GM12875 (cell line): ENCODE data around the gene PVALEF.

Experiments used
- H3K4me3 ChIP-seq: one replicate; pipeline ENCODE4 v1.5.1; 2011; ENCODE audit warnings: low read depth, low read length, control low read depth
- TF ChIP-seq, protein P1 (sequence below): IDR thresholded peaks from 2 replicates; pipeline ENCODE4 v1.5.1; 2011; ENCODE audit warnings: low read depth, mild to moderate bottlenecking, control low read depth, inconsistent platforms, low read length, moderate library complexity, borderline replicate concordance; ENCODE audit not compliant: insufficient read depth

Gene PVALEF

DNA sequence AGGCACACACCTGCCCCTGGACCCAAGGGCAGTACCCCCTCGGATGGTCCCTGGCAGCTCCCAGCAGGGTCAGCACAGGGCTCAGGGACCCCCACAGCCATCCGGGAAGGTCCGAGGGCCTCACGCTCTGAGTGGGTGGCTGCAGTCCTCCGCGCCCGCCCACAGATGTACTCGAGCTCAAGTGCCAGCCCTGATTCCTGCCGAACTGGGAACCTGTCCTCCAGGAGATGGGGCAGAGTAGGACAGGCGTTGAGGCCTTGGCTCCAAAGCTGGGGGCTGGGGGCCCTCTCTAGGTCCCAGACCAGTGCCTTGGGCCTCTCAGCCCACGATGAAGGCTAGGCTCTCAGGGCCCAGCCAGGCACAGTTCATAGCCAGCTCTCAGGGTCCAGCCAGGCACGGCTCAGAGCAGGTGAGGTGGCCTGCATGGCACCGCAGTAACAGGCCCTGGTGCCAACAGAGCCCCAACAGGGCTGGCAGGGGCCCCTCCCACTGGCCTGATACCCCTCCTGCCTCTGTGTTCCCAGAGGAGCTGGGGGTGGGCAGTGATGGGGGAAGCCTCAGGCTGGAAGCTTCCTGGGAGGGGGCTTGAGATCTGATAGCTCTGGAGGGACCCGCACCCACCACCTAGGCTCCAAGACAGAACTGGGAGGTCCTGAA lies 35.5 kb upstream of the PVALEF start:
- H3K4me3 ChIP-seq, result no peak overlapping the region
- TF ChIP-seq, protein P1, sequence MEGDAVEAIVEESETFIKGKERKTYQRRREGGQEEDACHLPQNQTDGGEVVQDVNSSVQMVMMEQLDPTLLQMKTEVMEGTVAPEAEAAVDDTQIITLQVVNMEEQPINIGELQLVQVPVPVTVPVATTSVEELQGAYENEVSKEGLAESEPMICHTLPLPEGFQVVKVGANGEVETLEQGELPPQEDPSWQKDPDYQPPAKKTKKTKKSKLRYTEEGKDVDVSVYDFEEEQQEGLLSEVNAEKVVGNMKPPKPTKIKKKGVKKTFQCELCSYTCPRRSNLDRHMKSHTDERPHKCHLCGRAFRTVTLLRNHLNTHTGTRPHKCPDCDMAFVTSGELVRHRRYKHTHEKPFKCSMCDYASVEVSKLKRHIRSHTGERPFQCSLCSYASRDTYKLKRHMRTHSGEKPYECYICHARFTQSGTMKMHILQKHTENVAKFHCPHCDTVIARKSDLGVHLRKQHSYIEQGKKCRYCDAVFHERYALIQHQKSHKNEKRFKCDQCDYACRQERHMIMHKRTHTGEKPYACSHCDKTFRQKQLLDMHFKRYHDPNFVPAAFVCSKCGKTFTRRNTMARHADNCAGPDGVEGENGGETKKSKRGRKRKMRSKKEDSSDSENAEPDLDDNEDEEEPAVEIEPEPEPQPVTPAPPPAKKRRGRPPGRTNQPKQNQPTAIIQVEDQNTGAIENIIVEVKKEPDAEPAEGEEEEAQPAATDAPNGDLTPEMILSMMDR, result no peak

GRCh38 chr17:81130385-81131361 lies 34.6 kb upstream of the PVALEF start:
- TF ChIP-seq, protein P1, result no peak

GRCh38 chr17:81131486-81132196 lies 33.7 kb upstream of the PVALEF start:
- TF ChIP-seq, protein P1, result no peak

More at GRCh38 chr17:81130385-81131361, 34.6 kb upstream of the PVALEF start:
- H3K4me3 ChIP-seq, result no peak overlapping the region

DNA sequence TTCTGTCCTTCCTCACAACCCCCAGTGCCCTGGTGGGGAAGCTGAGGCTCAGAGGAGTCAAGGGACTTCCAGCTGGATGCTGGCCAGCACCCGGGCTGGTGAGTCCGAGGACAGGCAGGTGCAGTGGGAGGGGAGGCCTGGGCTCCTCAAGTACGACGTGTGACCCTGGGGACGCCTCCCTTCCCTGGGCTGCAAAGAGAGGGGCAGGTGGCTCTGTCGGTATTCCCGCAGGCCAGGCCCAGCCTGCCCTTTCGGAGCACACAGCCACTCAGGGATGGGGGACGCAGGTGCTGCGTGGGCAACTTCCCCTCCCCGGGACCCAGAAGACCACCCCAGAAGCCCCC lies 33.1 kb upstream of the PVALEF start:
- TF ChIP-seq, protein P1, result no peak
- H3K4me3 ChIP-seq, result no peak overlapping the region

More at GRCh38 chr17:81131486-81132196, 33.7 kb upstream of the PVALEF start:
- H3K4me3 ChIP-seq, result no peak overlapping the region

DNA sequence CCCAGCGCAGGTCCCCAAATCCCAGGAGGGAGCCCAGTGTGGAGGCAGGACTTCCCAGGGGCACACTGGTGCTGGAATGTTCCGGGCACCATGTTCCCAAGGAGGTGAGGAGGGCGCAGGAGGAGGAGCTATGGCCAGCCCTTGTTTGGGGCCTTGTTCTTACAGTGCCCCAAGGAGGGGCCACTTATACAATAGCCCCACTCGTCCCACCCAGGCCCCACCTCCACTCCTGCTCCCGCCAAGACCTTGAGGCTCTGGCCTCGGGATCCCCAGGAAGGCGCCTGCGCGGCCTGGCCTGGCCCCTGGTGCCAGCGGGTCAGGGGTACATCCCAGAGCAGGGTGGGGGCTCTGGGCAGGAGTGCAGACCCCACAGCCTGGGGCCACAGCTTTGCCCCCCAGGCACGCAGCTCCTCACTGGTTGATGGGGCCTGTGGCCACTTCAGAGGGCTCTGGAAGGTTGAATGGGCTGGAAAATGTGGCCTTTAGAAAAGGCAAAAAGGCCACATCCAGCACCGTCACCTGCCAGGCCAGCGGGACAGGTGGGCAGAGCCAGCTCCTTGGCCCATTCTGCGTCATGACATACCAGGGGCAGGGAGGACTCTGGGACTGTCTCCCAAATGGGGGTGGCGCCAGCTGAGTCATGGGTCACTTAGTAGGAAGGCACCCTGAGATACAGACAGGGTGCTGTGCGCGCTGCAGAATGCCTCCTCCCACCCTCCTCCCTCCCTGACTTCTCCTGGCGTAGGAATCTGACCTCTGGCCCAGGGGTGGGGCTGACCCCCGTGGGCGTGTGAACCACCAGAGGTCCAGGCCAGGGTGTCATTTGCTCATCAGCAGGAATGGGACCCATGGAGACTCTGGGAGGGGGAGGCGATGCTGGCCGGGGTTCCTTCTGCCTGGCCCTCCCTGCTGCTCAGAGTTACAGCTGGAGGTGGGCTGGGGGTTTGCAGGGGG lies 32.3 kb upstream of the PVALEF start:
- TF ChIP-seq, protein P1, result no peak

More for the DNA sequence above, 32.3 kb upstream of the PVALEF start:
- no peak overlapping the region for H3K4me3 ChIP-seq
